SK-N-DZ (cell line): ENCODE data around the gene COL21A1. TPM values are rescaled to one million over a fixed set of nuclear protein-coding genes. Genes with fewer than 3 reads are reported as not detected.
"Not testable (repeated sequence)": the region's sequence is repeated elsewhere in the genome, so short reads cannot be mapped to it uniquely, and the experiment has no call there.

Experiments used
- DNase-seq: peaks from one replicate; pipeline ENCODE4 v3.0.0-alpha.2; 2015; ENCODE audit warnings: low spot score
- polyA plus RNA-seq, 2 experiments: library from polyadenylated mRNA; depleted of rRNA; stranded (reverse); fragments of >200 nt; gene quantifications; 2 replicates each; pipeline ENCODE4 v1.2.3, GENCODE V29; 2014

COL21A1 gene
- 0.12 TPM in 1 of 2 replicates, not detected in the other for polyA plus RNA-seq (2014; cell fraction: cytosol; rRNA removed)
- 0.07 and 0.18 TPM in 2 replicates for polyA plus RNA-seq (2014; cell fraction: nucleus; rRNA removed)

GRCh38 chr6:56246881-56247653 lies at the start of gene COL21A1:
COL21A1 (minus strand) TSS chr6:56247580; CDS start chr6:56182618, 64,962 bp downstream.
- no peak for DNase-seq

DNA sequence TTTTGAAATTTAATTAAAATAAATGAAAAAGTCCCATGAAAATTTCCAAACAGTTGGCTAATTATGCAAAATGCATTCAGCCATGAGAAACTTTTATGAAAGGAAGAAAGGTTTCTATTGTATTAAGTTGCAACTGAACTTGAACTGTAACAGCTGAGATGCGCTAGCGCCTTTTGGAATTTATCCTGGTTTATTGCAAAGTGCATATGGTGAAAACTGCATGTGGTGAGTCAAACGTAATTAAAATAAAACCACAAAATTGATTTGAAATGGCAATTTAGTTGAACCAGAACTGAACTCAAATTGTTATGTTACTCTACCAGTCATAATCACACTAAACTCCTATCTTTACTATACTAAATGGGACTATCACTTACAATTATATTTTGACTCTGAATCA lies 46.4 kb upstream of the COL21A1 start:
- DNase-seq, result no peak

- peak; percentile 71 for DNase-seq
Measured at GRCh38 chr6:56292505-56293181, 45.3 kb upstream of the COL21A1 start.

DNA sequence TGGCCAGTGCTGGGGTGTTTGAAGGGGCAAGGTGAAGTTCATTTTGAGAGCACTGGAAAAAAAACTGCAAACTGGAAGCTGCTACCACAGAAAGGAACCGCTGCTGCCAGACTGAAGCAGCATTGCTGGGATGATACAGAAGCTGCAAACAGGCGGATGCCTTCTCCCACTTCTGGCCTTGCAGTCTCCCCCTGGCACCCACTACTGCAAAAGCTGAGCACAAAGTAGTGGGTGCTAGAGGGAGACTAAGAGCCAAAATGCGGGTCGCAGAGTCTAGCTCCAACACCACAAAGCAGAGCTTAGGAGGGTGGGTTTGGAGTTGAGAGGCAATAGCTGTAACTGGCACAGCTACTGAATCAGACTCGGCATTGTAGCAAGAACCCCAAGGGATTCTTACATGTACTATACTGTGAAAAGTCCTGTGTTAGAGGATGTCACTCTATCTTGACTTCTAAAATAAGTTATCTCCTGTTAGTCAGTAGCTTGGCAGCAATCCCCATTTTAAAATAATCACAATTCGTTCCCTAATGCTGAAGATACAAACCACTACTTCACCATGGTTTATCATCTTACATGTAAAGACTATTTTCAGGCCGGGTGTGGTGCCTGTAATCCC lies 44.0 kb upstream of the COL21A1 start:
- no peak for DNase-seq

- DNase-seq, result no peak
Measured at GRCh38 chr6:56289721-56290120, 42.3 kb upstream of the COL21A1 start.

DNA sequence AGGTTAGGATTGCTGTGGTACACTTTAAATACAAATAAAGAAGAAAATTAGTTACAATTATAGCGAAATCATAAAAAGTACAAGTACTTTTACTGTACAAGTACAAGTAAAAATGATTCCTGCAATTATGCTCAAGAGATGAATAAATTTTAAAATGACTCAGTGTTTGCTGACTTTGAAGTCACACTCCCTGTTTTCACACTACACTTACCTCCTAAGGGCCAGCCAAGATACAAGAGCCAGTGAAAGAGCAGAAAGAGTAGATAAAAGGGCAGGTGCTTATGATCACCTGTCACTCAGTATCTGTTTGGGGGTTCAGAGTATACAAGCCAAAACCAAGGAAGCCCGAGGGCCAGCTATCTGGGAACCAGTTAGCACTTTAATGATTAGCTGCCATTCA lies 41.0 kb upstream of the COL21A1 start:
- no peak for DNase-seq

- no peak for DNase-seq
Measured at GRCh38 chr6:56282391-56282790, 35.0 kb upstream of the COL21A1 start.

DNA sequence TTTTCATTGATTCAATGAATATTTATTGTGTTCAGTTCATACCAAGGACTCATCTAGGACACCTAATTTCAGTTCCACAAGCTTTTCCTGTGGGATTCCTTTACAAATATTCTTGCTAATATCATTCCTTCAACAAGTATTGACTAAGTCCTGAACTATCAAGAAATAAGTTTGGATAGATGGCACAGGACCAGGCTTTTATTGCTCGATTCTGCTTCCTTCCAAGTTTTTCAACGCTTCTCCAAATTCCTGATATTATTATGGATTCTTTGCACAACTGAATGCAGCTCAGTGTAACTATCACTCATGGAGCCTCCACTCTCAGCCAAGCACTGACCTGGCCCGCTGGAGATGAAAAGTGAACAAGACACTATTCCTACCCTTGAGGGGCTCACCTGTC lies 32.7 kb upstream of the COL21A1 start:
- DNase-seq, result no peak

DNA sequence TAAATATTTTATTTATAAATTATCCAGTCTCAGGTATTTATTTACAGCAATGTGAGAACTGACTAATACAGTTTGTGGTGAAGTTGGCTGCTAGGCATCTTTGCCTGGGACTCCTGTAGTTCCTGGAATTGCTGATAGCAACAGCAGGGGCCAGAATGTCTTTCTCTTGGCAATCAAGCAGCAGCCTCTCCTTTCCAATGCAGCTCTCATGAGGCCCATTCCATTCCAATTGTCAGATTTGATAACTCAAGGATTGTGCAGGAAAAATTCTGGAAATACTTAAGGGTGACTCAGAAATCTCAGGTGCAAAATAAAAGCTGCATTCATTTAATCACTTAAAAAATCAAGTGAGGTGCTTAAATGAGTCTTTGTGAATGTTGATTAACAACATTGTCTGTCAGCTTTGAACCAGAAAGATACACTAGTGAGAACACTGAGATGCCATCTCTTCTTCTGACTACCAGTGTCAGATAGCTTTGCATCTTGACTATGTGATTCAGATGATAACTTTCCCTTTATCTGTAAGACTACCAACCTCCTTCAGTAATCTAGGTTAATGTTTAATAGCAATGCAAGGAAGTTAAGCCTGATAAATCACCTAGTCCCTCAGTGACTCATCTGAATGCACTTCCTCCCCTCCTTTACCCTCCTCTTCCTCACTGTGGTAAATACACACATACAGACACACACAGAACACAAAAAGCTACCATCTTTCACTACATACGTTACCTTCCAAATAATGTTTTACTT lies 32.1 kb upstream of the COL21A1 start:
- DNase-seq, result no peak

- no peak for DNase-seq
Measured at GRCh38 chr6:56278171-56278591, 30.8 kb upstream of the COL21A1 start.

DNA sequence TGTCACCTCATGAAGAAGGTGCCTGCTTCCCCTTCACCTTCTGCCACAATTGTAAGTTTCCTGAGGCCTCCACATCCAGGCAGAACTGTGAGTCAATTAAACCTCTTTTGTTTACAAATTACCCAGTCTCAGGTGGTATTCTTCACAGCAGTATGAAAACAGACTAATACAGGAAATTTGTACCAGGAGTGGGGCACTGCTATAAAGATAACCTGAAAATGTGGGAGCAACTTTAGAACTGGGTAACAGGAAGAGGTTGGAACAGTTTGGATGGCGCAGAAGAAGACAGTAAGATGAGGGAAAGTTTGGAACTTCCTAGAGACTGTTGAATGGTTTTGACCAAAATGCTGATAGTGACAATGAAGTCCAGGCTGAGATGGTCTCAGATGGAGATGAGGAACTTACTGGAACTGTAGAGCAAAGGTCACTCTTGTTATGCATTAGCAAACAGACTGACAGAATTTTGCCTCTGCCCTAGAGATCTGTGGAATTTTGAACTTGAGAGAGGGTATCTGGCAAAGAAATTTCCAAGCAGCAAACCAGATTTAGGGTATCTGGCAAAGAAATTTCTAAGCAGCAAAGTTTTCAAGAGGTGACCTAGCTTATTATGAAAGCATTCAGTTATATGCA lies 23.5 kb upstream of the COL21A1 start:
- no peak for DNase-seq

- no peak for DNase-seq
Measured at GRCh38 chr6:56268266-56268665, 20.9 kb upstream of the COL21A1 start.

DNA sequence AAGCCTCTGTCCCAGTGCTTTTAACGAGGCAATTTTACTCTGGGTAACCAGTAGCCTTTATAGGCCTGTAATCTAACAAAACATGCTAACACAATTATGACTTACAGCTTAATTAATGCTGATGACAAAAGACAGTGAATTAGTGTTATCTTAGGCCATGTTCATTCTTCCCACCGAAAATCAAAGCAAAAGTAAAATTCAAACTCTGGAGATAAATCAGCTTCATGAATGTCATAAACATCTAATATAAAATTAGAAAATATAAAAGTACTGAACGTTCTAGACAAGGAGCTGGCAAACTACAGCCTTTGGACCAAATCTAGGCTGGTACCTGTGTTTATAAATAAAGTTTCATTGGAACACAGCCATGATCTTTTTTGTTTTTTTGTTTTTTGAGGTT lies 18.6 kb upstream of the COL21A1 start:
- DNase-seq, result no peak

DNA sequence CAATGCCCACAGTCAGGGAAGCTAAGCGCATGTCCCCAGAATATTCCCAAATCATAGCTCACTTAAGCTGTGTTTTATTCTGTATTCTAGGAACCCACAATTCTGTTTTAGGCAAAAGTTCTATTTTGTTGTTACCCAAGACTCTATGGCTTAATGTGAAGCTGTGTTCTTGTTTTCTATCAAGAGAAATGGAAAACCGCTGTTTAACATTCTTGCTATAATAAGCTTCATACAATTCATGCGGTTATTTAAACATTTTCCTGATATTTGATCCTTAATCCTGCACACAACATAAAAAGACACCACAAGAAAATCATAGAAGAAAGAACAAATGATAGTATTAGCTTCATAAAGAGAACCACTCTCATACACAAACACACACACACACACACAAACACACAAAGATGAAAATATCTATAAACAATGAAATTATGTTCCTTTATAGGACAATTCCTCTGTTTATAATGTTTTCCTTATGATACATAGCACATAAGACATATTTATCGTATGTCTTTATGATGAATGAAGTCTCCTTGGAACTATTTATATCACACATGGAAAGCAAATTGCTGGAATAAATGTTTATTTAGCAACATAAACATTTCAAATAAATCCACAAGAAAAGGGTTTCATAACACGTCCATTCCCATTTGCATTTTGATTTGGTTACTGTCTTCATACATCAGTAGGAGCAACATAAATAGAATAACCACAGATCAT lies 16.4 kb upstream of the COL21A1 start:
- no peak for DNase-seq

GRCh38 chr6:56260593-56260992 lies 13.2 kb upstream of the COL21A1 start:
- DNase-seq, result not testable (repeated sequence)

GRCh38 chr6:56259234-56260077 lies 12.1 kb upstream of the COL21A1 start:
- DNase-seq, result peak; percentile 55

- DNase-seq, result peak; percentile 42
Measured at GRCh38 chr6:56255349-56255748, 8.0 kb upstream of the COL21A1 start.

DNA sequence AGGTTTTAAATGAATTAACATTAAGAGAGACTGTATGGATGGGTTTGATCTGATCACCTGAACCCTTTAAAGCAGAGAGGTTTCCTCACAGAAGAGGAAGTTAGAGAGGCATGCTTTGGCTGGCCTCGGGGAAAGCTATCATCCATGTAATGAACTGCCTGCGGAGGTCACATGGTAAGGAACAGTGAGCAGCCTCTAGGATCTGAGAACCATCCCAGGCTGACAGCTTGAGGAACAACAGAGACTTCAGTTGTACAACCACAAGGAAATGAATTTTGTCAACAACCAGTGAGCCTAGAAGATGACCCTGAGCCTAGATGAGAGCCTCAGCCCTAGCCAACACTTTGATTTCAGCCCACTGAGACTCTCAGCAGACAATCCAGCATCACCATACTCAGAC lies 2.9 kb upstream of the COL21A1 start:
- DNase-seq, result peak; percentile 61

DNA sequence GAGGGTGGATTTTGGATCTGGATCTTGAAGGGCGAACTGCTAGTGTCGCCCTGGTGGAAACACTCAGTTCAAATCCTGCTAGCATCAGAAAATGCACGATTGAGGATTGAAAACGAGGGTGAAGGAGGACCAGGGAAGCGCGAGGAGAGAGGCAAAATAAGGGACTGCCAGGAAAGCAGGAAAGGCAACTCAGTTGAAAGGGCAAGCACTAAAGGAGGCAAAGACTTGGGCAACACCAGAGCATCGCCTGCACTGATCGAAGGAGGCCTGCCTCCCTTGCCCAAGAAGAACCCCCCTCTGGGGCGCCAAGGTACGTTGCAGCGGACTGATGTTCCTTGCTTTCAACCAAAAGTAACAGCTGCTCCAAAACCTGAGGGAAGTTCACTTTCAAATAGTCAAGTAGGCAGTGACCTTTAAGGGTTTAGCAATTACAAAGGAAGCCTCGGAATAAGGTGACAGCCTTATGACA lies 308 bp upstream of the COL21A1 start:
- DNase-seq, result no peak

DNA sequence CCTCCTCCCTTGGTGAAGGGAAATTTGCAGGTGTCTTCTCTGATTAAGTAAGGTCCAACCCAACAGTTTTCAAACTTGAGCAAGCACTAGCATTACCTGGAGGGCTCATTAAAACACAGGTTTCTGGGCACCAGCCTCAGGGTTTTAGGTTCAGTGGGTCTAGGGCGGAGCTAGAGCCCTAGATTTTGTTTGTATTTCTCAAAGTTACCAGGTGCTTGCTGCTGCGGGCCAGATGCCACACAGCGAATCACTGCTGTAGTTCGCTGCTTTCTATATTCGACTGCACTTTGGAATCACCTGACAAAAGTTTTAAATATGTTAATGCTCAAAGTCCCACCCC lies 869 bp downstream of the COL21A1 start:
- no peak for DNase-seq
